Tibial nerve (tissue), 4 donors: ENCODE results near the gene ERI3. TPM values are rescaled to one million over a fixed set of nuclear protein-coding genes. Genes with fewer than 3 reads are reported as not detected.
A peak's percentile ranks its signal among the peaks of the same experiment; 100 is the strongest.

ENCODE experiments used
- DNase-seq, 2 donors: peaks; one replicate each; pipeline ENCODE4 v3.0.0-alpha.2; 2019; ENCODE audit warnings: low spot score in 2 of 2
- H3K27ac ChIP-seq, 4 donors: fragments of 200-600 bp; sonication (generic) in 3 of 4; one replicate each; pipeline ENCODE4 v1.5.1; 2017 to 2019; ENCODE audit warnings: mild to moderate bottlenecking in 1 of 4
- H3K27me3 ChIP-seq, 2 donors: fragments of 200-600 bp; sonication (generic) in 1 of 2; one replicate each; pipeline versions ENCODE4 v1.5.1 to v1.6.0; 2017 to 2019
- H3K36me3 ChIP-seq, 3 donors: fragments of 200-600 bp; sonication (generic); one replicate each; pipeline ENCODE4 v1.5.1; 2018 to 2019
- H3K4me1 ChIP-seq, 4 donors: fragments of 200-600 bp; sonication (generic) in 3 of 4; one replicate each; pipeline ENCODE4 v1.5.1; 2017 to 2019
- H3K4me3 ChIP-seq, 4 donors: fragments of 200-600 bp; sonication (generic) in 3 of 4; one replicate each; pipeline ENCODE4 v1.5.1; 2017 to 2019; ENCODE audit warnings: mild to moderate bottlenecking in 1 of 4, moderate library complexity in 1 of 4
- H3K9me3 ChIP-seq, 4 donors: fragments of 200-600 bp; sonication (generic) in 3 of 4; one replicate each; pipeline ENCODE4 v1.5.1; 2017 to 2019
- CTCF ChIP-seq, 5 experiments: fragments of 200-600 bp in 3 of 5; fragments of 450-650 bp in 2 of 5; sonication (generic) in 3 of 5; IDR thresholded peaks; one replicate each; pipeline ENCODE4 v1.5.1; 2016 to 2019; ENCODE audit warnings: antibody characterized with exemption in 5 of 5, mild to moderate bottlenecking in 3 of 5, moderate library complexity in 2 of 5
- EP300 ChIP-seq, 2 donors: sonication (generic); formaldehyde crosslinking; IDR thresholded peaks; one replicate each; pipeline ENCODE4 v1.6.1; 2017; ENCODE audit warnings: antibody characterized with exemption in 2 of 2, mild to moderate bottlenecking in 1 of 2
- POLR2A ChIP-seq, 2 donors: fragments of 450-650 bp; IDR thresholded peaks; one replicate each; pipeline ENCODE4 v1.6.1; 2017; ENCODE audit warnings: antibody characterized with exemption in 2 of 2, mild to moderate bottlenecking in 2 of 2, moderate library complexity in 2 of 2
- WGBS, 2 donors: methylation state at CpG; one replicate each; pipeline ENCODE4 v1.1.5; 2018; 5-methylcytosine and 5-hydroxymethylcytosine counted together
- total RNA-seq, 4 donors: library from RNA; depleted of rRNA; stranded (reverse); fragments of >200 nt; gene quantifications; one replicate each; pipeline ENCODE4 v1.1.0, GENCODE V29; 2016

ERI3 gene
- total RNA-seq, 4 donors from 2014 or later, result 60.1 to 82.2 (median 66.5) TPM

- H3K36me3 ChIP-seq, result peaks cover 0 to 20% (median 0%) of the 10 kb centered on the region in 3 donors
- no peak overlapping the region for H3K4me3 ChIP-seq
- peak overlapping the region; percentile 79 to 93 (median 86) for H3K27ac ChIP-seq
- 26 to 37% methylated on average over 3 of the region's 3 CpGs for WGBS, 2 donors
- no peaks in the 10 kb centered on the region for H3K27me3 ChIP-seq
- DNase-seq, result peak; percentile 28 to 51
- TF ChIP-seq CTCF (IDR thresholded peaks at IDR 0.05), result peak in 1 of 5 experiments; percentile 36
- TF ChIP-seq POLR2A (IDR thresholded peaks at IDR 0.05), result peak in 1 of 2 donors; percentile 22
- TF ChIP-seq EP300 (IDR thresholded peaks at IDR 0.05), result peak; percentile 73 to 88
- H3K9me3 ChIP-seq, result no peaks in the 10 kb centered on the region
- peaks cover 0 to 61% (median 36%) of the 10 kb centered on the region in 4 donors for H3K4me1 ChIP-seq
Measured at GRCh38 chr1:44239961-44240371, 115.1 kb downstream of the ERI3 start.

GRCh38 chr1:44239331-44239960 lies 115.6 kb downstream of the ERI3 start:
- TF ChIP-seq CTCF (IDR thresholded peaks at IDR 0.05) (peak in 1 of 5 experiments; percentile 16), EP300 (IDR thresholded peaks at IDR 0.05) (no peak), POLR2A (IDR thresholded peaks at IDR 0.05) (no peak)
- Histone ChIP-seq H3K9me3 (no peaks in the 10 kb centered on the region), H3K27ac (peak overlapping the region; percentile 79 to 93 (median 86)), H3K4me1 (peaks cover 0 to 61% (median 36%) of the 10 kb centered on the region in 4 donors), H3K36me3 (peaks cover 0 to 15% (median 0%) of the 10 kb centered on the region in 3 donors), H3K27me3 (no peaks in the 10 kb centered on the region), H3K4me3 (no peak overlapping the region)
- DNase-seq, result peak in 1 of 2 donors; percentile 14
- WGBS, 2 donors, result 16 to 34% methylated on average over 8 of the region's 8 CpGs

GRCh38 chr1:44238660-44239059 lies 116.4 kb downstream of the ERI3 start:
- DNase-seq, result no peak
- no peak for TF ChIP-seq CTCF (IDR thresholded peaks at IDR 0.05)
- TF ChIP-seq EP300 (IDR thresholded peaks at IDR 0.05), result no peak
- TF ChIP-seq POLR2A (IDR thresholded peaks at IDR 0.05), result no peak
- WGBS, 2 donors, result 68 to 78% methylated on average over 4 of the region's 4 CpGs
- peaks cover 0 to 61% (median 36%) of the 10 kb centered on the region in 4 donors for H3K4me1 ChIP-seq
- H3K27me3 ChIP-seq, result no peaks in the 10 kb centered on the region
- H3K9me3 ChIP-seq, result no peaks in the 10 kb centered on the region
- H3K36me3 ChIP-seq, result peaks cover 0 to 9% (median 0%) of the 10 kb centered on the region in 3 donors
- no peak overlapping the region for H3K4me3 ChIP-seq
- H3K27ac ChIP-seq, result peak overlapping the region; percentile 79 to 93 (median 86)

GRCh38 chr1:44237721-44238457 lies 117.2 kb downstream of the ERI3 start:
- TF ChIP-seq POLR2A (IDR thresholded peaks at IDR 0.05) (no peak), CTCF (IDR thresholded peaks at IDR 0.05) (peak; percentile 47 to 74 (median 65))
- H3K27ac ChIP-seq, result peak overlapping the region; percentile 79 to 93 (median 86)

More at GRCh38 chr1:44237721-44238457, 117.2 kb downstream of the ERI3 start:
- Histone ChIP-seq H3K36me3 (peaks cover 0 to 4% (median 0%) of the 10 kb centered on the region in 3 donors), H3K9me3 (no peaks in the 10 kb centered on the region), H3K4me1 (peaks cover 0 to 56% (median 36%) of the 10 kb centered on the region in 4 donors), H3K27me3 (no peaks in the 10 kb centered on the region), H3K4me3 (peak overlapping the region in 1 of 4 donors; percentile 1)
- 27 to 30% methylated on average over 21 to 33 of the region's 33 CpGs for WGBS, 2 donors
- DNase-seq, result no peak
